K562 (cell line): Measurements from ENCODE around the gene CDH8.

Experiments used
- KDM1A ChIP-seq, 2 experiments: fragments of 450-650 bp; IDR thresholded peaks; 2 replicates each; pipeline ENCODE4 v1.6.1; 2016; ENCODE audit warnings: mild to moderate bottlenecking in 2 of 2
- MIER1 ChIP-seq: fragments of 450-650 bp; IDR thresholded peaks from 2 replicates; pipeline ENCODE4 v1.6.1; 2016; ENCODE audit warnings: antibody characterized with exemption, mild to moderate bottlenecking, low read depth
- OTX1 ChIP-seq: fragments of 450-650 bp; formaldehyde crosslinking; IDR thresholded peaks from 2 replicates; pipeline ENCODE4 v1.4.0; 2022; ENCODE audit warnings: mild to moderate bottlenecking
- SNRNP70 ChIP-seq: fragments of 200-400 bp; formaldehyde crosslinking; optimal IDR thresholded peaks from 2 replicates; pipeline ENCODE3; 2017; ENCODE audit warnings: low read depth, low read length
- ZNF253 ChIP-seq: fragments of 250-450 bp; sonication (Bioruptor Pico); conservative IDR thresholded peaks from 2 replicates; pipeline ENCODE4 v1.6.1; 2021; ENCODE audit warnings: mild to moderate bottlenecking
- ZNF324 ChIP-seq: fragments of 250-450 bp; sonication (Bioruptor Pico); IDR thresholded peaks from 2 replicates; pipeline ENCODE4 v1.4.0; 2020; ENCODE audit warnings: mild to moderate bottlenecking
- TF ChIP-seq, protein P1 (sequence below): fragments of 450-650 bp; conservative IDR thresholded peaks from 2 replicates; pipeline ENCODE4 v1.6.1; 2016; ENCODE audit warnings: missing genetic modification characterization, low read depth, mild to moderate bottlenecking, missing compliant biosample characterization, moderate library complexity
- TF ChIP-seq, protein P2 (sequence below), 2 experiments: fragments of 450-650 bp in 1 of 2; sonication (generic) in 1 of 2; formaldehyde crosslinking in 1 of 2; IDR thresholded peaks in 1 of 2; conservative IDR thresholded peaks in 1 of 2; 2 replicates each; pipeline versions ENCODE4 v1.6.1 to v1.8.1; 2016 to 2023; ENCODE audit warnings: mild to moderate bottlenecking in 2 of 2, moderate library complexity in 2 of 2, inconsistent platforms in 1 of 2, missing genetic modification reagents in 1 of 2

DNA sequence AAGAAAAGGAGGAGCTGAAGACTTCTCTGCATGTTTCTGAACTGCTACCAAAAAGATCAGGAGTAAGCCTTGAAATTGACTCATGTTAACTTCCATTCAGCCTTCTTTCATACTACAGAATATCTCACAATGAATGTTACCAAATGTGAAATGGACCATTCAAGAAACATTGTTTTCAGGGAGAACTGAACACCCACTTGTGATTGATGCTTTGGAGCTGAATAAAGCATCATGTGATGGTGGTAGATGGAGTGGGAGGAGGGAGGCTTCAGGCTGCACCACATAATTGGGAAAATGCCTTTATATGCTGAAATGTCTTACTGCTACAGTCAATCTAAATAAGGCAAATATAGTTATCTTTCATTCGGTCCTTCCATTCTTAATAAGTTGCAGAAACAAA is 127.8 kb downstream of the CDH8 start:
- no peak for TF ChIP-seq SNRNP70
- TF ChIP-seq ZNF324: no peak
- no peak for TF ChIP-seq OTX1 (CRISPR knock-in tag)
- no peak for TF ChIP-seq ZNF253
- no peak for TF ChIP-seq MIER1
- no peak for TF ChIP-seq KDM1A (IDR thresholded peaks at IDR 0.05)
- TF ChIP-seq, protein P1, sequence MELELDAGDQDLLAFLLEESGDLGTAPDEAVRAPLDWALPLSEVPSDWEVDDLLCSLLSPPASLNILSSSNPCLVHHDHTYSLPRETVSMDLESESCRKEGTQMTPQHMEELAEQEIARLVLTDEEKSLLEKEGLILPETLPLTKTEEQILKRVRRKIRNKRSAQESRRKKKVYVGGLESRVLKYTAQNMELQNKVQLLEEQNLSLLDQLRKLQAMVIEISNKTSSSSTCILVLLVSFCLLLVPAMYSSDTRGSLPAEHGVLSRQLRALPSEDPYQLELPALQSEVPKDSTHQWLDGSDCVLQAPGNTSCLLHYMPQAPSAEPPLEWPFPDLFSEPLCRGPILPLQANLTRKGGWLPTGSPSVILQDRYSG (tag): no peak
- TF ChIP-seq, protein P2, sequence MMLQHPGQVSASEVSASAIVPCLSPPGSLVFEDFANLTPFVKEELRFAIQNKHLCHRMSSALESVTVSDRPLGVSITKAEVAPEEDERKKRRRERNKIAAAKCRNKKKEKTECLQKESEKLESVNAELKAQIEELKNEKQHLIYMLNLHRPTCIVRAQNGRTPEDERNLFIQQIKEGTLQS (IDR thresholded peaks at IDR 0.05): no peak
- TF ChIP-seq, protein P2 (CRISPR knock-in tag; conservative IDR thresholded peaks at IDR 0.05): no peak
